GM12878 (cell line): ENCODE measurements around the gene CCDC141. TPM values are rescaled to one million over a fixed set of nuclear protein-coding genes. Genes with fewer than 3 reads are reported as not detected.

ENCODE experiments used
- ATAC-seq: fragments of 200-7000 bp; cut with Tn5 transposase; 3 replicates; pipeline ENCODE4 v1.9.1; 2020; ENCODE audit warnings: mild to moderate bottlenecking, moderate library complexity
- BruUV-seq: library from RNA; stranded (reverse); fragments of 400-500 nt; replicated peaks from 2 replicates; lab custom pipeline; 2021; lab: Mats Ljungman, UMichigan
- CTCF ChIA-PET: fragments of 300-600 bp; sonication (Branson Sonifier 250); formaldehyde crosslinking; extraction: SDS; loops from one replicate; lab custom pipeline; 2021; ENCODE audit warnings: inconsistent platforms; lab: Yijun Ruan, JAX
- POLR2A ChIA-PET: fragments of 350-600 bp; formaldehyde crosslinking; extraction: SDS; loops from one replicate; lab custom pipeline; 2021; ENCODE audit warnings: inconsistent platforms; lab: Charles Lee
- RAD21 ChIA-PET: fragments of 300-600 bp; sonication (Branson Sonifier 250); formaldehyde crosslinking; loops from one replicate; lab custom pipeline; 2023; ENCODE audit warnings: antibody characterized with exemption; ENCODE audit not compliant: unreplicated experiment; lab: Charles Lee
- SMC1A ChIA-PET: fragments of 300-600 bp; sonication (Branson Sonifier 250); formaldehyde crosslinking; loops from one replicate; lab custom pipeline; 2023; ENCODE audit not compliant: unreplicated experiment, uncharacterized antibody; lab: Charles Lee
- DNase-seq: peaks from one replicate; pipeline ENCODE4 v3.0.0-alpha.2; 2011; ENCODE audit warnings: low read depth, low spot score
- FAIRE-seq: peaks from 3 replicates; lab custom pipeline; 2011; peaks lifted over from hg19 to GRCh38; lab: Jason Lieb, UNC
- H2AFZ ChIP-seq: 2 replicates; pipeline ENCODE4 v1.6.0; 2011; ENCODE audit warnings: low read depth, low read length, control low read depth; ENCODE audit not compliant: control insufficient read depth
- H3K27ac ChIP-seq: 2 replicates; pipeline ENCODE4 v1.5.1; 2011; ENCODE audit warnings: control low read depth; ENCODE audit not compliant: control insufficient read depth, insufficient read depth
- H3K27me3 ChIP-seq, 2 experiments: replicated peaks in 1 of 2; 2 replicates each; pipeline versions ENCODE4 v1.6.0 to v1.6.1; 2011; ENCODE audit warnings: low read length in 1 of 2; ENCODE audit not compliant: control insufficient read depth in 2 of 2, insufficient read depth in 2 of 2
- H3K36me3 ChIP-seq, 2 experiments: 2 replicates each; pipeline ENCODE4 v1.5.1; 2011; ENCODE audit warnings: low read length in 1 of 2; ENCODE audit not compliant: control insufficient read depth in 2 of 2, insufficient read depth in 2 of 2
- H3K4me1 ChIP-seq: 2 replicates; pipeline ENCODE4 v1.6.1; 2011; ENCODE audit warnings: mild to moderate bottlenecking, low read length, moderate library complexity, mixed read lengths; ENCODE audit not compliant: control insufficient read depth, insufficient read depth
- H3K4me2 ChIP-seq: 2 replicates; pipeline ENCODE4 v1.6.0; 2011; ENCODE audit warnings: control low read depth; ENCODE audit not compliant: control insufficient read depth, insufficient read depth
- H3K4me3 ChIP-seq: fragments of 200-600 bp; sonication (generic); 2 replicates; pipeline ENCODE4 v1.5.1; 2016
- H3K79me2 ChIP-seq: 2 replicates; pipeline ENCODE4 v1.6.0; 2011; ENCODE audit warnings: low read length; ENCODE audit not compliant: control insufficient read depth, insufficient read depth
- H3K9ac ChIP-seq: 2 replicates; pipeline ENCODE4 v1.8.0; 2011; ENCODE audit warnings: low read length, control low read depth, mixed read lengths; ENCODE audit not compliant: control insufficient read depth, insufficient read depth
- H3K9me3 ChIP-seq: replicated peaks from 3 replicates; pipeline ENCODE4 v1.5.1; 2011; ENCODE audit warnings: mild to moderate bottlenecking, low read length; ENCODE audit not compliant: control insufficient read depth, insufficient read depth
- H4K20me1 ChIP-seq: 2 replicates; pipeline ENCODE4 v1.6.0; 2011; ENCODE audit not compliant: control insufficient read depth, insufficient read depth
- BCL11A ChIP-seq: IDR thresholded peaks from 2 replicates; pipeline ENCODE4 v1.6.1; 2011; ENCODE audit warnings: low read depth, low read length
- FOXM1 ChIP-seq: IDR thresholded peaks from 2 replicates; pipeline ENCODE4 v1.6.1; 2012; ENCODE audit warnings: low read depth, mild to moderate bottlenecking, inconsistent platforms, low read length, moderate library complexity
- LARP7 ChIP-seq: fragments of 450-650 bp; IDR thresholded peaks from 2 replicates; pipeline ENCODE4 v1.6.1; 2017; ENCODE audit warnings: mild to moderate bottlenecking
- NFYA ChIP-seq: IDR thresholded peaks from 2 replicates; pipeline ENCODE4 v1.6.1; 2011; ENCODE audit warnings: low read depth, mild to moderate bottlenecking, low read length, improper control_type of control experiment, borderline replicate concordance
- NR2C2 ChIP-seq: IDR thresholded peaks from 2 replicates; pipeline ENCODE4 v1.6.1; 2011; ENCODE audit warnings: borderline replicate concordance, low read depth; ENCODE audit not compliant: control insufficient read depth, insufficient read length
- PAX5 ChIP-seq: IDR thresholded peaks from 2 replicates; pipeline ENCODE4 v1.6.1; 2011; ENCODE audit warnings: low read depth, low read length, borderline replicate concordance
- STAT1 ChIP-seq: fragments of 450-650 bp; conservative IDR thresholded peaks from 2 replicates; pipeline ENCODE4 v1.6.1; 2014; ENCODE audit warnings: antibody characterized with exemption, mild to moderate bottlenecking
- WRNIP1 ChIP-seq: IDR thresholded peaks from 2 replicates; pipeline ENCODE4 v1.6.1; 2011; ENCODE audit warnings: low read depth, low read length, improper control_type of control experiment, borderline replicate concordance
- WGBS: methylation state at CpG from one replicate; pipeline ENCODE4 v1.1.6; 2016; ENCODE audit warnings: low lambda C conversion rate; ENCODE audit not compliant: insufficient replicate concordance, insufficient coverage; ENCODE audit errors: missing lambda C conversion rate; 5-methylcytosine and 5-hydroxymethylcytosine counted together
- in situ Hi-C: fragments of 300-500 bp; cut with MboI; formaldehyde crosslinking; loops from 9 replicates; pipeline ENCODE4 v1.14.3; 2018; ENCODE audit warnings: mixed read lengths
- intact Hi-C: fragments of 100-400 bp; cut with micrococcal nuclease; formaldehyde crosslinking; loops from one replicate; pipeline ENCODE4 v1.14.2; 2022; ENCODE audit not compliant: unreplicated experiment
- polyA plus RNA-seq, 11 experiments: library from polyadenylated mRNA; depleted of rRNA in 4 of 11; unstranded in 6 of 11; stranded (reverse) in 5 of 11; fragments of >200 nt; fragmentation: Nextera tagmentation in 4 of 11; fragmentation: Illumina TruSeq in 1 of 11; extraction: Ambion mirVana in 4 of 11; extraction: Trizol in 1 of 11; gene quantifications; 1 replicate in 1 of 11; 2 replicates in 10 of 11; pipeline versions ENCODE4 v1.2.1 to v1.2.3, GENCODE V29; 2011 to 2016; ENCODE audit warnings: inconsistent platforms in 2 of 11, missing spikeins in 2 of 11, low read depth in 1 of 11
- total RNA-seq, 4 experiments: library from RNA; depleted of rRNA in 3 of 4; stranded (reverse); fragments of >200 nt in 3 of 4; fragmentation: Illumina TruSeq in 1 of 4; extraction: Trizol in 1 of 4; gene quantifications; 2 replicates each; pipeline versions ENCODE4 v1.2.1 to v1.2.3, GENCODE V29; 2013 to 2021
- TF ChIP-seq, protein P1 (sequence below): fragments of 450-650 bp; formaldehyde crosslinking; IDR thresholded peaks from 2 replicates; pipeline ENCODE4 v1.4.0; 2022; ENCODE audit warnings: mild to moderate bottlenecking, moderate library complexity
- TF ChIP-seq, protein P2 (sequence below): IDR thresholded peaks from 2 replicates; pipeline ENCODE4 v1.6.1; 2012; ENCODE audit warnings: low read length, inconsistent platforms
- TF ChIP-seq, protein P3 (sequence below): IDR thresholded peaks from 2 replicates; pipeline ENCODE4 v1.6.1; 2011; ENCODE audit warnings: low read depth, low read length, improper control_type of control experiment, borderline replicate concordance
- TF ChIP-seq, protein P4 (sequence below): IDR thresholded peaks from 2 replicates; pipeline ENCODE4 v1.6.1; 2011; ENCODE audit warnings: low read depth, mild to moderate bottlenecking, low read length, moderate library complexity, borderline replicate concordance; ENCODE audit errors: extremely low read depth
- TF ChIP-seq, protein P5 (sequence below): fragments of 150-350 bp; IDR thresholded peaks from 2 replicates; pipeline ENCODE4 v1.6.1; 2014; ENCODE audit warnings: mild to moderate bottlenecking, low read depth, low read length

The CCDC141 gene
- total and polyA plus RNA-seq, 10 of the 15 experiments (the other 5 are each of a cell fraction or from before 2014, with no cell fraction given) = 0.84 to 12.5 (median 3.6) TPM

DNA sequence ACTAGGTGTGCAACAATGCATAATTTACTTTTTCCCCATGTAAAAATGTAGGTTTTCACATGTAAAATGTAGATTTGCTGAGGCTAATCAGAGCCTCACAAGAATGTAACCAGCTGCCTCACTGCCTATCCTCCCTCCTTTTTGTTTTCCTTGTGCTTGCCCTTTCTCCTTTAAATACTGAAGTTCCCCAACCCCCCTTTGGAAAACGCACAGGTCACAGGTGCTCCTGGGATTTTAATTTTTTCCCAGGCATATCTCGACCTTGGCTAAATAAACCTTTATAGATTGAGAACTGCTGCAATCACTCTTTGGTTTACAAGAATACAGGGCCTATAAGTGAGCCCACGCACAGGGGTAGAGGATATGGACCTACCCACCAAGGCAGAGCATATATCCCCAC lies 165.5 kb downstream of the CCDC141 start (continued):
- TF ChIP-seq, protein P1, sequence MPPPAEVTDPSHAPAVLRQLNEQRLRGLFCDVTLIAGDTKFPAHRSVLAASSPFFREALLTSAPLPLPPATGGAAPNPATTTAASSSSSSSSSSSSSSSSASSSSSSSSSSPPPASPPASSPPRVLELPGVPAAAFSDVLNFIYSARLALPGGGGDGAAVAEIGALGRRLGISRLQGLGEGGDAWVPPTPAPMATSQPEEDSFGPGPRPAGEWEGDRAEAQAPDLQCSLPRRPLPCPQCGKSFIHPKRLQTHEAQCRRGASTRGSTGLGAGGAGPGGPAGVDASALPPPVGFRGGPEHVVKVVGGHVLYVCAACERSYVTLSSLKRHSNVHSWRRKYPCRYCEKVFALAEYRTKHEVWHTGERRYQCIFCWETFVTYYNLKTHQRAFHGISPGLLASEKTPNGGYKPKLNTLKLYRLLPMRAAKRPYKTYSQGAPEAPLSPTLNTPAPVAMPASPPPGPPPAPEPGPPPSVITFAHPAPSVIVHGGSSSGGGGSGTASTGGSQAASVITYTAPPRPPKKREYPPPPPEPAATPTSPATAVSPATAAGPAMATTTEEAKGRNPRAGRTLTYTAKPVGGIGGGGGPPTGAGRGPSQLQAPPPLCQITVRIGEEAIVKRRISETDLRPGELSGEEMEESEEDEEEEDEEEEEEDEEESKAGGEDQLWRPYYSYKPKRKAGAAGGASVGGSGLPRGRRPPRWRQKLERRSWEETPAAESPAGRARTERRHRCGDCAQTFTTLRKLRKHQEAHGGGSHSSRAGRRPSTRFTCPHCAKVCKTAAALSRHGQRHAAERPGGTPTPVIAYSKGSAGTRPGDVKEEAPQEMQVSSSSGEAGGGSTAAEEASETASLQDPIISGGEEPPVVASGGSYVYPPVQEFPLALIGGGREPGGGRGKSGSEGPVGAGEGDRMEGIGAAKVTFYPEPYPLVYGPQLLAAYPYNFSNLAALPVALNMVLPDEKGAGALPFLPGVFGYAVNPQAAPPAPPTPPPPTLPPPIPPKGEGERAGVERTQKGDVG (CRISPR knock-in tag) = no peak
- no peak for TF ChIP-seq WRNIP1

DNA sequence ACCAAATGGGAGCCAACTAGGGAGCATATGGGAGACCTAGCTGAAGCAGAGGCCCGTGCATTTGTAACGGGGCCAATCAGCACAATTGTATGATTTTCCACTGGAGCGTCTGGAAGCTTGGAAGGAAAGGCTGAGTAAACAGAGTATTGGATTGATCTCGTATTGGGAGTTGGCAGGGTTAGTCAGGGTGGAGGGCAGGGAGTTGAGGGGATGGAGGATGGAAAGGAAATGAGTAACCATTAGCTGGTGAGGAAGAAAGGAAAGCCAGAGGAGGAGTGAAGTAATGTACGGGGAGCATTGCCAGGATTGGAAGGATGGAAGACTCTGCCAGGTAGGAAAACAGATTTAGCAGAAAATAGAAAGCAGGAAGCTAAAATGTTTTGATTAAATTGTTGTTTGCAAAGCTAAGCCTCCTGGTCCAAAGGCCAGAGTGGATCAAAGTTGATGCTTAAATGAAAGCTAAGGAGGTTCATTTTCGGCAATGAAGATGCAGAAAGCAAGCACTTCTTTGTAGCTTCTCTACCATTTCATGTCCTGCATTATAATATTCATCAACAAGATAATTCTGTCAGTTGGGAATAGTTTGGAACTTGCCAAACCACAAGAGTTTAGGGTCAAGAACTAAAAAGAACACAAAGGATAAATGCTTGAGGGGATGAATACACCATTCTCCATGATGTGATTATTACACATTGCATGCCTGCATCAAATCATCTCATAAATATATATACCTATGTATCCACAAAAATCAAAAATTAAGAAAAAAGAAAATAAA lies 167.1 kb downstream of the CCDC141 start:
- Histone ChIP-seq H3K4me1 (no peaks in the 10 kb centered on the region), H3K4me2 (no peak overlapping the region), H3K9ac (no peak overlapping the region), H3K27ac (no peak overlapping the region), H3K9me3 (no peaks in the 10 kb centered on the region), H3K36me3 (no peaks in the 10 kb centered on the region; a peak in 1 of 4 replicates), H2AFZ (no peak overlapping the region), H3K27me3 (no peaks in the 10 kb centered on the region), H4K20me1 (no peaks in the 10 kb centered on the region), H3K79me2 (no peaks in the 10 kb centered on the region), H3K4me3 (no peak overlapping the region)
- ATAC-seq (no peak), DNase-seq (no peak), FAIRE-seq (no peak)
- ChIA-PET CTCF (interaction anchor here (0.6 to 9.2 kb wide), 6 partner anchors 7 to 248 kb away, joined by 3 to 191 read pairs (median 4); no protein-coding TSS in a partner anchor), POLR2A (no interaction called here), RAD21 (no interaction called here), SMC1A (interaction anchor here (0.6 to 2.1 kb wide), 4 partner anchors 10 to 138 kb away, joined by 3 to 6 read pairs (median 4); no protein-coding TSS in a partner anchor)
- BruUV-seq = no TSS peak
- intact Hi-C loops (no loop called here), in situ Hi-C loops (no loop called here)
- 71% methylated on average over 6 of the region's 6 CpGs for WGBS
- TF ChIP-seq NFYA (no peak), NR2C2 (no peak), FOXM1 (no peak), LARP7 (no peak), STAT1 (no peak), BCL11A (no peak), PAX5 (no peak)
- TF ChIP-seq, protein P2, sequence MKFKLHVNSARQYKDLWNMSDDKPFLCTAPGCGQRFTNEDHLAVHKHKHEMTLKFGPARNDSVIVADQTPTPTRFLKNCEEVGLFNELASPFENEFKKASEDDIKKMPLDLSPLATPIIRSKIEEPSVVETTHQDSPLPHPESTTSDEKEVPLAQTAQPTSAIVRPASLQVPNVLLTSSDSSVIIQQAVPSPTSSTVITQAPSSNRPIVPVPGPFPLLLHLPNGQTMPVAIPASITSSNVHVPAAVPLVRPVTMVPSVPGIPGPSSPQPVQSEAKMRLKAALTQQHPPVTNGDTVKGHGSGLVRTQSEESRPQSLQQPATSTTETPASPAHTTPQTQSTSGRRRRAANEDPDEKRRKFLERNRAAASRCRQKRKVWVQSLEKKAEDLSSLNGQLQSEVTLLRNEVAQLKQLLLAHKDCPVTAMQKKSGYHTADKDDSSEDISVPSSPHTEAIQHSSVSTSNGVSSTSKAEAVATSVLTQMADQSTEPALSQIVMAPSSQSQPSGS = no peak
- TF ChIP-seq, protein P3, sequence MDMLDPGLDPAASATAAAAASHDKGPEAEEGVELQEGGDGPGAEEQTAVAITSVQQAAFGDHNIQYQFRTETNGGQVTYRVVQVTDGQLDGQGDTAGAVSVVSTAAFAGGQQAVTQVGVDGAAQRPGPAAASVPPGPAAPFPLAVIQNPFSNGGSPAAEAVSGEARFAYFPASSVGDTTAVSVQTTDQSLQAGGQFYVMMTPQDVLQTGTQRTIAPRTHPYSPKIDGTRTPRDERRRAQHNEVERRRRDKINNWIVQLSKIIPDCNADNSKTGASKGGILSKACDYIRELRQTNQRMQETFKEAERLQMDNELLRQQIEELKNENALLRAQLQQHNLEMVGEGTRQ = no peak
- TF ChIP-seq, protein P4, sequence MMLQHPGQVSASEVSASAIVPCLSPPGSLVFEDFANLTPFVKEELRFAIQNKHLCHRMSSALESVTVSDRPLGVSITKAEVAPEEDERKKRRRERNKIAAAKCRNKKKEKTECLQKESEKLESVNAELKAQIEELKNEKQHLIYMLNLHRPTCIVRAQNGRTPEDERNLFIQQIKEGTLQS = no peak
- TF ChIP-seq, protein P5, sequence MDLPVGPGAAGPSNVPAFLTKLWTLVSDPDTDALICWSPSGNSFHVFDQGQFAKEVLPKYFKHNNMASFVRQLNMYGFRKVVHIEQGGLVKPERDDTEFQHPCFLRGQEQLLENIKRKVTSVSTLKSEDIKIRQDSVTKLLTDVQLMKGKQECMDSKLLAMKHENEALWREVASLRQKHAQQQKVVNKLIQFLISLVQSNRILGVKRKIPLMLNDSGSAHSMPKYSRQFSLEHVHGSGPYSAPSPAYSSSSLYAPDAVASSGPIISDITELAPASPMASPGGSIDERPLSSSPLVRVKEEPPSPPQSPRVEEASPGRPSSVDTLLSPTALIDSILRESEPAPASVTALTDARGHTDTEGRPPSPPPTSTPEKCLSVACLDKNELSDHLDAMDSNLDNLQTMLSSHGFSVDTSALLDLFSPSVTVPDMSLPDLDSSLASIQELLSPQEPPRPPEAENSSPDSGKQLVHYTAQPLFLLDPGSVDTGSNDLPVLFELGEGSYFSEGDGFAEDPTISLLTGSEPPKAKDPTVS = no peak
